ENCODE measurements around the gene C19orf53.

DNA sequence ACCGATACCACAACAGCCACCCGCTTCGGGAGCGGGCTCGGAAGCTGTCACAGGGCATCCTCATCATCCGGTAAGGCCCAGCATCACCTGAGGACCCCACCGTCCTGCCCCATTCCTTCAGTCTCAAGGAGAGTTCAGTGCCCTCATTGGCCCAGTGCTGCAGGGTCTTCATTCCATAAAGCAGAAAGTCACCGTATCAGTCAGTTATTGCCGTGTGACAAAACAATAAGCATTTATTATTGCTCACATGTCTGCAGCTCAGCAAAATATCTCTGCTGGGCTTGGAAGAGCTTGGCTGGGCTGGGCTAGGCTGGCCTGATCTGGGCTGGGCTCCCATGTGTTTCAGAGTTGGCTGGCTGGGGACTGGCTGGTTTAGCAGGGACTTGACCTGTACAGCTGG lies 18.0 kb upstream of the C19orf53 start:
- TF ChIP-seq BHLHE40 (IDR thresholded peaks at IDR 0.05; ENCODE audit: borderline replicate concordance), result no peak
- TF ChIP-seq HDGF (IDR thresholded peaks at IDR 0.05; ENCODE audit: borderline replicate concordance), result no peak
- TF ChIP-seq TARDBP (IDR thresholded peaks at IDR 0.05), result no peak
- no peak for TF ChIP-seq SUZ12 (IDR thresholded peaks at IDR 0.05)
- TF ChIP-seq NFRKB (IDR thresholded peaks at IDR 0.05), result no peak
- TF ChIP-seq, protein P1, sequence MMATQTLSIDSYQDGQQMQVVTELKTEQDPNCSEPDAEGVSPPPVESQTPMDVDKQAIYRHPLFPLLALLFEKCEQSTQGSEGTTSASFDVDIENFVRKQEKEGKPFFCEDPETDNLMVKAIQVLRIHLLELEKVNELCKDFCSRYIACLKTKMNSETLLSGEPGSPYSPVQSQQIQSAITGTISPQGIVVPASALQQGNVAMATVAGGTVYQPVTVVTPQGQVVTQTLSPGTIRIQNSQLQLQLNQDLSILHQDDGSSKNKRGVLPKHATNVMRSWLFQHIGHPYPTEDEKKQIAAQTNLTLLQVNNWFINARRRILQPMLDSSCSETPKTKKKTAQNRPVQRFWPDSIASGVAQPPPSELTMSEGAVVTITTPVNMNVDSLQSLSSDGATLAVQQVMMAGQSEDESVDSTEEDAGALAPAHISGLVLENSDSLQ (IDR thresholded peaks at IDR 0.05), result no peak
- TF ChIP-seq ELF4 (IDR thresholded peaks at IDR 0.05), result no peak
- TF ChIP-seq CTBP1 (IDR thresholded peaks at IDR 0.05; ENCODE audit: borderline replicate concordance), result no peak
